HG02642 (cell line): ENCODE results near the gene RNF220.
"Not testable (repeated sequence)": the region's sequence is repeated elsewhere in the genome, so short reads cannot be mapped to it uniquely, and the experiment has no call there.

Source experiments
- ATAC-seq: cut with Tn5 transposase; IDR thresholded peaks from one replicate; pipeline ENCODE4 v1.9.1; 2021; ENCODE audit warnings: mild to moderate bottlenecking; ENCODE audit not compliant: unreplicated experiment, poor library complexity

Gene RNF220

DNA sequence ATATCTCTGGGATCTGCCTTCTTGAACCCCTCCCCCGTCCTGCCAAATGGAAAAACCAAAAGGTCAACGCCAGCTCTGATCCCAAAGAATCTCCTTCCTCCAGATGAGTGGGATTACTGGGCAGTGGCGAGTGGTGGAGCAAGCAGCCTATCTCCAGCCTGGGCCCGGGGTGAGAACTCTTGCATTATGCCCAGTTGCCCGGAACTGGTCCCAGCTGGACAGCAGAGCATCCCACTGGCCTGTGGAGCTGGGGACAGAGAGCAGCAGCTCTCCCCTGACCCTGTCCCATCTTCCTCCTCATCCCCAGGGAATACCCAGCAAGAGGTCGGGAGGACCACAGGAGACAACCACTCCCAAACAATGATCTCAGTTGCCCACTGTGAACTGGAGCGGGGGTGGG, 138.7 kb downstream of the RNF220 start:
- no peak for ATAC-seq

DNA sequence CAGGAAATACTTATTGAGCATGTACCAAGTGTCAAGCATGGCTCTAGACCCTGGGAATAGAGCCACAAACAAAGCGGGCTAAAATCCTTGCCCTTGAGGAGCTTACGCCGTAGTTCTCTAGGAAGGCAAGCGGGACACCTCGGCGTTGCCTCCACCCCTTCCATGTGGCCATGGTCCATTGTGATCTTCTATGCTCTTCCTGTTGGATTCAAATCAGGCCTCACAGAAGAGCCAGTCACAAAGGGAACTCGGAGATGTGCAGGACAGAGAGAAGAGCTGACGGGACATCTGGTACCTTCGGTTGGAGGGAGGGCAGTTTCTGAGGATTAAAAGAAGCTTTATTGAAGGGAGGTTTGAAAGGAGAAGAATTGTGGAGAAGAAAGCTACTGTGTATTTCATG, 139.9 kb downstream of the RNF220 start:
- ATAC-seq: no peak

DNA sequence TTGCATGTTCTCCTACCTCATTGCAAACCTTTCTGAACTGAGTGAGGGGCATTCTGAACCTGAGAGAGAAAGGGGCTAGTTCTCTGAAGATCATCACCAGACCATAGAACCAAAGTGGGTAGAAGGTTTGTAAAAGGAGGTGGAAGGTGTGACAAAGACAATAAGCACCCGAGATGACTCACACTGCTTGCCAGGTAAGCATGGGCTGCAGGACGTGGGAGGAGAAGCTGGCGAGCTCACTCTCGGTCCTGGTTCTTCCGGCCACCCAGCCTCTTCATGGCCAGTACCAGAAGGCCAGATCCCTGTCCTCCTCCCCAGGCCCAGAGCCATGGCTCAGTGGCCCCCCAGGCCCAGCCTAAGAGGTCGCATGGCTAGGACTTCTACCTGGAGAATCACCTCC, 140.9 kb downstream of the RNF220 start:
- ATAC-seq: no peak

DNA sequence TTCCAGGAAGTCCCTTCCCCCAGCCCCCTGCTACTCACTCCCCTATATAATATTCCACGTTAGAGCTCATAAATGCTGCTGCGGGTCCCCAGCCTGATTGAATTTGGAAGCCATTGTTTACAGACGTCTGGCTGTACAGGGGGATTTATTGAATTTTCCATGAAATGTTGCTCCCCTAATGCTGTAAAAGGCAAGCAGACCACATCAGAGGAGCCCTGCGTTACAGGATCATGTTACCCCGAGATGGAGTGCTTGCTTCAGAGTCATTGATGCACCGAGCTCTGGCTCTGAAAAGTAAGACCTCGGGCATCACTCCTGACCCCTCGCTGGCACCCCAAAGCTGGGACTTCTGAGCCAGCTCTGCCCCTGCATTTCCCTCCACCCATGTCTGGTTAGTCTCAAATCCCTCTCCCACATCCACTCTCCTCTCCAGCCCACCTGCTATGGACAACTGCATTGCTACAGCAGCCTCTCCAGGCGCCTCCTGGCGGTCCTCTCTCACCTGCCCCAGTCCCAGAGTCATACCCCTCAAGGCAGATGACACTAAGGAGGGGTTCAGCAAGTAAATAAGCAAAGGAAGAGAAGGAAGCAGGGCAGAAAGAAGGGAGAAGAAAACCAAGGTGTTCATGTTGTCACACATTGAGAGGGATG, 141.5 kb downstream of the RNF220 start:
- ATAC-seq: no peak

DNA sequence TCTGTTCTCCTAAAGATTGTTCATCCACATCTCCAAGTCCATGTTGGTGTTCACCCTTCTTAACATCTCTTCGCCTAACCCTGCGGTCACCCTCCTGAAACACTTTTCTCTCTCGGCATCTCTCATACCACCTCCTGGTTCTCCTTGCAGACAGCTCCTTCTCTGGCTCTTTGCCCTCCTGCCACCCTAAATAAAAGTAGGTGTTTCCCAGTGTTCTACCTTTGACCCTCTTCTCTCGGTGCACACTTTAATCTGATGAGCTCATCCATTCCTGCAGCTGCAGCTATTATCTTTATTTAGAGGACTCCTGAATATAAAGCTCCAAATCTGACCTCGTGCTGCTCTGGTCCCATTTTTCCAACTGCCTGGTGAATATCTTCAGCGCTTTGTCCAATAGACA, 142.3 kb downstream of the RNF220 start:
- no peak for ATAC-seq

DNA sequence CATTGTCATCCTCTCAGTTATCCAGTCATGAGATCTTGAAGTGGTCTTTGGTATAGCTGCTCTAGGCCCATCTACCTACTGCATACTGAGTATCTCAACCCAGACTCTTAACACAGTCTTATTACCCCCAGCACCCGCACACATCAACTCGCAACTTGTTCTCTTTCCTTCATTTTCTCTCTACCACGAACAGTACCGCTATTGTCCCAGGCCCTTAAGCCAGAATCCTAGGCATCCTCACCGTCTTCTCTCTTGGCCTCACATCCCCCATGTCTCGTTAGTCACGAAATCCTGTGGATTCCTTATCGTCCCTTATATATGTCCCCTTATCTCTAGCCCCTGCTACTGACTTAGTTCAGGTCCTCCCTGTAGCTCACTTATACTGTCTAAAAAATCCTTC, 142.8 kb downstream of the RNF220 start:
- ATAC-seq: no peak

DNA sequence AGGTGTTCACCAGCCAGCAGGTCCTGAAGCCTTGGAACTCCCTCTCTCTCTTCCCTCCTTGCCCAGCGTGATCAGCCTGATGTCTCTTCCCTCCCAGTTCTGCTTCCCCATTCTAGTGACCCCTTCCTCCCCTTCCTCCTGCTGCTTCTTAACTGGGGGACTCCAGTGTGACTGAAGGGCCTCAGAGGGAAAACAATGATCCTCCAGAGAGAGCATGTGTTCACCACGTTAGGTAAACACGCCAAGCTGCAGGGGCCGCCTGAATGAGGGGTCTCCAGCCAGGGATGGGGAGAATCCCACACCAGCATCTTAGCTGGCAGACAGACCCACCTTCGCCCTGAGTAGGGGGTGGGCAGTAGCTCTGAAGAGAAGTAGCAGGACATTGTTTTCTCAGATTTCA, 144.5 kb downstream of the RNF220 start:
- ATAC-seq: no peak

DNA sequence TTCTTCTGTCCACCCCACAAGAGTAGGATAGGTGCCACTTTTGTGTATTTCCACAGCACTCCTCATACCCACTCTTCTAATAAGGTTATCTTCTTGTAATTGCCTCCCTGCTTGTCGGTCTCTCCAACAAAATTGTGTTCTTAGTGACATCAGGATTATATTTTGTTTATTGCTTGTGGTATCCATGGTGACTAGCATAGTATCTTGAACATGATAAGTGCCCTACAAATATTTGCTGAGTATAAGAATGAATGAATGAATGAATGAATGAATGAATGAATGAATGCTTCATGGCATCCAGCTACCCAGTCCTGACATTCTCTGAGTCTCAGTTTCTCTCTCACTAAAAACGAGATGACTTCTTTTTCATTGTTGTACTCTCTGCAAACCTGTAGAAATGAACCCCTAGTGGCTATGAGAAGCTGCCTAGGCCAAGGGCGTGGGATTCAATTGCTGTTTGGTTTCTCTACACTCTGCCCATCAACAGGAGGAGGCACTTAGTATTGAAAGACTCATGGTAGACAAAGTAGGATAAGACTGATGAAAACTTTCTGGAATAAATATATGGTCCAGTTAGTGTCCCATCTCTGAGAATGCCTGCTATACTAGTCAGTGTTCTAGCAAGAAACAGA, 148.2 kb downstream of the RNF220 start:
- no peak for ATAC-seq

DNA sequence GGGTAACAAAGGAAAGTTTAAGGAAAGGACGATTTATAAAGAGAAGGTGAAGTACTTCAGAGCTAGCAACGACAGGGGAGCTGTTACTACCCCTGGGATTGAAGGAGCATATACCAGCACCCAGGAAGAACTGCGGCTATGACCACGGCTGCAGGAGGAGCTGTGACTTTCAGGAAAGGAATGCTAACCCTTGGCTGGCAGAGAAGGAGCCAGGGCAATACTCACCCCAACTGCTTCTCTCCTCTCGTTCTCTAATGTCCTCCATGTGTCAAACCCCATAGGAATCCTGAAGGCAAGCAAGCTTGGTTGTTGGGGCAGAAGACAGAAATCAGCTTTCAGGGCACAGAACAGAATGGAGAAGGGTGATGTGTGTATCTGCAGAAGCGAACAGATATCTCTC, 148.7 kb downstream of the RNF220 start:
- ATAC-seq: no peak

DNA sequence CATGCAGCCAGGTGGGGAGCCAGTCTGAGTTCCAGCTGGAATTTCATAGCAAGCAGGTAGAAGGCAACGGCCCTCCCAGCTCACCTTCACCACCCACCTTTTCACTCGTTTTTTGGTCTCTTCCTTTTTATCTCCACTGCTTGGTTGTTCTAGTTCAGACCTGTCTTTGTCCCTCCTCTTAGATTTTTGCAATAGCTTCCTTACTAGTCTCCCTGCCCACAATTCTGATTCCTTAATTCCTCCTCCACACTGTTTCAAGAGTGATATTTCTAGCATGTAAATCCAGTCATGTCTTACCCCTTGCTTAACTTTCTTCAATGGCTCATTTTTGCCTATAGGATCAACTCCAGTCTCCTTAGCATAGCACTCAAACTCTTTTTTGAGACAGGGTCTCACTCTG, 149.7 kb downstream of the RNF220 start:
- ATAC-seq: no peak

DNA sequence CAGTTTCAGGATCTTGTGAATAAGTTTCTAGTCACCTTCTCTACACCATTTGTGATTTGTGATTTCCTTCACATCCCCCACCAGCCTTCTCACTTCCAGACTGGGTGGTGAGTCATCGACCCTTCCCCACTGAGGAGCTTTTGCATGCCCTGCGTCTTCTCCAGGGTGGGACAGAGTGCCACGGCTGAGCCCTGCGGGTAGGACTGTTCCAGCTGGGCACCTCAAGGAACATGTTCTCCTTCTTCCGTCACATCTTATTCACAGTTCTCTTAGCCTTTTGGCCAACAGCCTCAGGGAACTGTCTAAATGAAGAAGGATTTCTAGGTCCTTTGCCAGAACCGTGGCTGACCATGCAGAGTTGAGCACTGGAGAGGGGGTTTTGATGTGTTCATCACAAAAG, 152.7 kb downstream of the RNF220 start:
- no peak for ATAC-seq

DNA sequence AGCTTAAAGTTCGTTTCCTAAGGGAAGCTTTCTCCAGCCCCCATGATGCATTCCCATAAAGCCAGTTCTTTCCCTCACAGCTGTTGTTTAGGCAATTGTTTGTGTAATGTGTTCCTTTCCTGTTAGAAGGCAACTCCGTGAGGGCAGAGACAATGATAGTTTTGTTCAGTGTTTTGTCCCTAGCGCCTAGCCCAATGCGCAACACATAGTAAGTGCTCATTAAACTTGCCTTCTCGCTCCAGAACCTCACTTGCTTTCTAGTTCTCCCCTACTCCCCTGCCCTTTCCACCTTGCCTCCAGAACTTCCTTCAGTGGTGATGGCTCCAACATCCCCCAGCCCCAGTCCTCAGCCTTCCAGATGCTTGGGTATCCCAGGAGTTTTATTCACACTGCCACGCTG, 153.8 kb downstream of the RNF220 start:
- ATAC-seq: no peak

DNA sequence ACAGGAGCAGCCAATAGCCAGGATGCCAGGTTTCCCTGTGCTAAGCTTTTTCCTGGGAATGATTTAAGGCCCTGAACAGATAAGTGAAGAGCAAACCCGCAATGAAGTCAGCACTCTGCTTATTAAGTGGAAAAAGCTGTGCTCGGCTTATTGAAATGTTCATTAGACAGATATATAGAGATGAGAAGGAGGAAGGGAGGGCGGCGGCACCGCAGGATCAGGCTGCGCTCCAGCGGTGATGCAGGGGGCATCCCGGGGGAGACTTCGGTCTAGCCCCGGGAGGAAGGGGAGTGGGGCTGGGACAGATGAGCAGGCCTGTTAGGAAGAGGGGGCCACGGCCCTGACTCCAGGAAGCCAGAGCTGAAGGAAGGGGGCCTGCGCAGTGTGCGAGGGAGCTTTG, 154.3 kb downstream of the RNF220 start:
- no peak for ATAC-seq

DNA sequence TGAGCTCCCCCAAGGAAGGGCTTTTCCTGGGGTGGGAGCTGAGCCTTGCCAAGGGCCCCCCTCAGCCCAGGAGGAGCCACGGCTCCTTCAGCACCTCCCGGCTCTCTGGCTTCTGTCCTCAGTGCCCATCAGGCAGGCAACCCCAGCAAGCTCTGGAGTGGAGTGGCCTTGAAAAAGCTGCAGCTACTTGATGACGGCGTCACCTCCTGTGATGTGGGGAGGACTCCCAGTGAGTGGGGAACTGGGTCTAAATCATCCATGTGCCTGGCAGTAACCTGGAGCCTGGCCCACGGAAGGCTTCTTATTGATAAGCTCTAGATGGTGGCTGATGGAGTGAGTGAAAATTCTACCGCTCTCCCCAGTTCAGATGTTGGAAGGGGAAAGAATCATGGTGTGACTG, 154.9 kb downstream of the RNF220 start:
- no peak for ATAC-seq

DNA sequence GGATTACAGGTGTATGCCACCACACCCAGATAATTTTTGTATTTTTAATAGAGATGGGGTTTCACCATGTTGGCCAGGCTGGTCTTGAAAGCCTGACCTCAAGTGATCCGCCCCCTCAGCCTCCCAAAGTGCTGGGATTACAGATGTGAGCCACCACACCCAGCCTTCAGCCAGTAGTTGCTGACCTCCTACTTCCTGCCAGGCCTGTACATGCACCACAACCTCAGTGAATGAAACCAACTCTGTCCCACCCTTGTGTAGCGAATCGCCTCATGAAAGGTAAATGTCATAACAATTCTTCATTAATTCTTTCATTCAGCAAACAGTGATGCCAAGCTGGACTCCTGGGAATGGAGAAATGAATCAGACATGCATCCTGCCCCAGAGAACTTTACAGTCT, 155.6 kb downstream of the RNF220 start:
- not testable (repeated sequence) for ATAC-seq

DNA sequence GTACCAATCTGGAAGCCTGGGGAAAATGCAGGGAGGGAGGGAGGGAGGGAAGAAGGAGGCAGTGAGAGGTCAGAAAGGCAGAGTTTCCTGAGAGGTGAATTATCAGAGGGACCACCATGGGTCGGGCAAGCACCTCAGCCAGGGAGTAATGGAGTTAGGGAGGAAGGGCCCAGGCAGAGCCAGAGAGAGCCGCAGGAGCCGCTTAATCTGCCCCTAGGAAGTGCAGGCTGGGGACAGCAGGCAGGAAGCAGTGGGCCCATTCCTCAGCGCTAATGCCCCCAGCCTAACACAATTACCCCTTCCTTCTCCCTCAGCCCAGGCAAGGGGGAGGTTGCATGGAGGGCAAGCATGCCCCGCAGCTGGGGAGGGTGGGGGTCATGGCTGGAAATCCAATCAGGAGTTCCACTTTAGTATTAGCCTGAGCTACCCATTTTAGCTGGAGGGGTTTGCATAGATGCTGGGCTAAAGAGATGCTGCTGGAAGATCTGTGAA, 160.2 kb downstream of the RNF220 start:
- ATAC-seq: no peak

DNA sequence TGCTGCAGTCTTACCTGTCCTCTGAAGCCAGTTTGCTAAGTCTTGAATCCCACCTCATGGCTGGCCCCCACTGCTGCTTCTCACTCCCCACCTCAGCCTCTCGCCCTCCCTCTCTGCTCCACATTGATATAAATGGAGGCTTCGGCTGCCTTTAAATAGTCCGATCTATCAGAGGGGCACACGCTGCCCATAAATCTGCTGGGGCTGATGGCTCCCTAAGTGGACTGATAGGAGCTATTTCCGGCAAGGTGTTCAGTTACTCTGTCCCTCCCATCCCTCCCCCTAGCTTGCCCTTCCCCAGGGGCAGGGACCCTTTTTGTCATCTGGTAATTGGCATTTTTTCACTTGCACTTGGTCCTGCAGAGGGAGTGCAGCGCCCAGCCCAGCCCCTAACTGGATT, 160.8 kb downstream of the RNF220 start:
- no peak for ATAC-seq

DNA sequence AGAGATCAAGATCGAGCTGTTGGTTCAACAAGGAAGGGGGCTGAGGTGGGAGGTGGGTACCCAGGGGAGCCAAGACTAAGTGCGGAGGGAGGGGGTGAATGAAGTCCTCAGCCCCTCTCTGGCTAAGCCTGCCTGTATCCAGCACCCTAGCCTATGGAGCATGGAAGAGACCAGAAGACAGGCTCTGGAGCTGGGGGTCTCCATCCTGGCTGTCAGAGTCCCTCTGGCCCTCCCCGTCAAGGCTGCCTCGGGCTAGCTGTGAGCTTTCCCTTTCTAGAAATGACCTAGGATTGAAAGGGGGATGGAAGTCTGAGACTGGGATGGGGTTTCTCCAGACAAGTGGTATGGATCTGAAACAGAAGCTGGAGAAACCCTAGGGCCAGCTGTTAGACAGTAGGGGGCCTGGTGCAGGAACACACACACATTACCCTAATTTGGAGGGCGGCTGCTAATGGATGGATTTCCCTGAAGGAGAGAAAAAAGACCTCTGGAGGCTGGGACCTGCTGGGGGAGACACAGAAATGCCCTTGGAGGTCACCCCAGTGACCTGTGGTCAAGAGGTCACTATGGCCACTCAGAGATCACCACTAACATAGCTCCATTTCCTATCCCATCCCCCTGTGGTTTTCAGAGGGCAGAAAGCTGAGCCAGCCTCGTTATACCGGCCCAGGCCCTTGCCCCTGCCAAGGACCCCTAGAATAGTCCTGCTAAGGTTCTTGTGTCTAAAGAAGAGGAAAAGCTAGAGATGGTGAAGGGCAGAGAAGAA, 161.4 kb downstream of the RNF220 start:
- no peak for ATAC-seq

DNA sequence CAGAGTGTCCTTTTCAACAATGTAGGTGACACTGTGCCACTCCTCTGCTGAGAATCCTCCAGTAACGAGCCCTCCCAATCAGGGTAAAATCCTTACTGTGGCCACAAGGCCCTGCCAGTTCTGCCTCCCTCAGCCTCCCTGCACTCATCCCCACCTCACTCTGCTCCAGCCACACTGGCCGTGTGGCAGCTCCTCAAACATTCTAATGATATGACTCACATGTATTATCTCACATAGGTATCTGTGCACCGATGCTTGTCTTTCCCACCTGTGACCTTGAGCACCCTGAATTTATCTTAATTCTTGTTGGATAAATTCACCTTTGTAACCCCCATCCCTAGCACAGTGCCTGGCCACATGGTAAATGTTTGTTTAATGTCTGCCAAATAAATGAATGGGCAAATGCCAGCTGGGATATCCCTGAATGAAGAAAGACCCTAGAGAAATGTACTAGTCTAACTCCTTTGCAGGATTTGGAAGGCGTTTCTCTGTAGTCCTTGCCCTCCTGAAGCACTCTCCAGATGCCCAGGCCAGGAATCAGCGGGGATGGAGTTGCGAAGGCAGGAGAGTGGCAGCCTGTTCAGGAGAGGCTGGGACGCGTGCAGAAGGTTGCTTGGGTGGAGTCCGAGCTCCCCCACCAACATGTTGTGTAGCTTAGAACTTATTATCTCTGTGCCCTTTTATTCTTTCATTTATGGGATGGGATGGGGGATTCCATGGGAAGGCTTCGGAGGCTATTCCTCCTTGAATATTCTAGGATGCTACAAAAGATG, 163.3 kb downstream of the RNF220 start:
- ATAC-seq: no peak

DNA sequence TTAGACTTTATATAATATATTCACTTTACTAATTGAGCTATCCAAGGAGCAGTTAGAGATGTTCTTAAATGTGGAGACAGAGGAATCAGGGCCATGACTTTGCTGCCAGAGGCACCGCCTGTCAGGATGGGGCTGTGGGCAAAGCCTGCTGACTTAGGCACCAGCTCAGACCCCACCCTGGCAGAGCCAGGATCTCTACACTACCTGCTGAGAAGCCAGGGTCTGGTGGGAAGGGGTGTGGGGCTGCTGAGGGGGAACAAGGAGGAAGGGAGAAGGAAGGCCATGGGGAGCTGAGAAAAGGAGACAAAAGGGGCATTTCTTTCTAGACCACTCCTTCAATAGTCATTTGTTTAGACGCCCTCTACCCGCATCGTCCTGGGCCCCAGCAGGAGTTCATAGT, 164.4 kb downstream of the RNF220 start:
- ATAC-seq: no peak
